HG02642 (cell line): Measurements from ENCODE around the gene IKZF3.
A peak's percentile ranks its signal among the peaks of the same experiment; 100 is the strongest.

Experiments used
- ATAC-seq: cut with Tn5 transposase; IDR thresholded peaks from one replicate; pipeline ENCODE4 v1.9.1; 2021; ENCODE audit warnings: mild to moderate bottlenecking; ENCODE audit not compliant: unreplicated experiment, poor library complexity

The IKZF3 gene

DNA sequence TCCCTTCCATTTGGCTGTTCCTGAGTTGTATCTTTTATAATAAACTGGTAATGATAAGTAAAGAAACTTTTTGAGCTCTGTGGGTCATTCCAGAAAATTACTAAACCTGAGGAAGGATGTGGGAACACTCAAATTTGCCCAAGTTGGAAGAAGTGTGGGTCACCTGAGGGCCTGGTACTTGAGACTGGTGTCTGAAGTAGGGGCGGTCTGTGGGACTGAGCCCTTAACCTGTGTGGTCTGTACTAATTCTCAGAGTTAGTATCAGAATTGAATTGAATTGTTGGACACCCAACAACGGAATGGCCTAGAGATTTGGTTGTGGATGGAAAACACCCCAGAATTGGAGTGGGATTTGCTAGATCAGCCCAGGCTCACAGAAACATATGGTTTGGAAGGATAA is 43.1 kb downstream of the IKZF3 start:
- ATAC-seq: no peak

DNA sequence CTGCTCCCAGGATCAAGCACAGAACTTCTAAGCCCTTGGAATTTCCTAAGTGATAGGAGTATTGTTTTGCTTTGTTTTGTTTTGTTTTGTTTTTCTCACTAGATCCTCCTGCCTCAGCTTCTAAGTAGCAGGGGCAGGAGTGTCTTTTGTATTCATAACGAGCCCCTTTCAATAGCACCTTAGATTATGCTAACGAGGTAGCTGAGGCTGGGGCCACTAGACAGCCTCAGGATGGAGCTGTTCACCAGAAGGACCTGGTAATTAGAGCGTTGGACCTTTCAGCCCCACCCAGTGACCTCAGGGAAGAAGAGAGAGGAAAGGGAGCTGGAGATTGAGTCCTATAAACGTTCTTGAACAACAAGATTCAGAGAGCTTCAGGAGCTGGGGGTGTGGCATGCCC is 43.6 kb downstream of the IKZF3 start:
- no peak for ATAC-seq

DNA sequence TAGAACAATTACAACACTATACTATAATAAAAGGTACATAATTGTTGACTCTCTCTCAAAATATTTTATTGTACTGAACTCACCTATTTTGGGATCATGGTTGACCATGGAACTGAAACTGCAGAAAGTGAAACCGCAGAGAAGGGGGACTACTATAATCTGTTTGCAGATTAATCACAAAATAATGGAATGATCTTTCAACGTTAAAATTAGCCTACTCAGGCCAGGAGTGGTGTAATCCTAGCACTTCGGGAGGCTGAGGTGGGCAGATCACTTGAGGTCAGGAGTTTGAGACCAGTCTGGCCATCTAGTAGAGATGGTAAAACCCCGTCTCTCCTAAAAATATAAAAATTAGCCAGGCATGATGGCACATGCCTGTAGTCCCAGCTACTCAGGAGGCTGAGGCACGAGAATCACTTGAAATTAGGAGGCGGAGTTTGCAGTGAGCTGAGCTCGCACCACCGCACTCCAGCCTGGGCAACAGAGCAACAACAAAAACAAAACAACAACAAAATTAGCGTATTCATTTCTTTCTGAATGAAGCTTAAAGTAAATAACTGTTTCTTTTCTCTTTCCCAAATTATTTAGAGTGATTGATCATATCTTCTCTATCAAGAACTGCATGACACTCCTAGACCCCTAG is 45.6 kb downstream of the IKZF3 start:
- no peak for ATAC-seq

DNA sequence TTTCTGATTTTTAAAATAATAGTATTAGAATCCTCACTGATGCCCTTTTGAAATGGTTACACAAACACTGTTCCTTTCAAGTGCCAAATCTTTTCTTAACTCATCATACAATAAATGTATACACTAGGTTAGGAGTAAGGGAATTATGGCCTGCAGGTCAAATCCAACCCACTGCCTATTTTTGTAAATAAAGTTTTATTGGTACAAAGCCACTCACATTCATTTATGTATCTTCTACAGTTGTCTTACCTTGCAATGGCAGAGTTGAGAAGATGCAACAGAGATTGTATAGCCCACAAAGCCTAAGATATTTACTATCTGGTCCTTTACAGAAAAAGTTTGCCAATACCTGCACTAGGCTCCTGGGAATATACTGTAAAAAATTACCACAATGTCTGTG is 47.8 kb downstream of the IKZF3 start:
- ATAC-seq: no peak

DNA sequence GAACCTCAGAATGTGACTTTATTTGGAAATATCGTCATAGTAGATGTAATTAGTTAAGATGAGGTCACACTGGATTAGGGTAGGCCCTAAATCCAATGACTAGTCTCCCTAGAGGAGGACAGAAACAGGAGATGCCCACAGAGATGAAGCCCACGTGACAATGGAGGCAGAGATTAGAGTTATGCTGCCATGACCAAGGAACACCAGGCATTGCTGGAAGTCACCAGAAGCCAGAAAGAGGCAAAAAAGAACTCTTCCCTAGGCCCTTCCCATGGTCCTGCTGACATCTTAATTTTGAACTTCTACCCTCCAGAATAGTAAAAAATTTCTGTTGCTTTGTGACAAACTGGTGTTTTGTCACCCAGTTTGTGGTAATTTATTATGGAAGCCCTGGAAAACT is 49.6 kb downstream of the IKZF3 start:
- ATAC-seq: no peak

DNA sequence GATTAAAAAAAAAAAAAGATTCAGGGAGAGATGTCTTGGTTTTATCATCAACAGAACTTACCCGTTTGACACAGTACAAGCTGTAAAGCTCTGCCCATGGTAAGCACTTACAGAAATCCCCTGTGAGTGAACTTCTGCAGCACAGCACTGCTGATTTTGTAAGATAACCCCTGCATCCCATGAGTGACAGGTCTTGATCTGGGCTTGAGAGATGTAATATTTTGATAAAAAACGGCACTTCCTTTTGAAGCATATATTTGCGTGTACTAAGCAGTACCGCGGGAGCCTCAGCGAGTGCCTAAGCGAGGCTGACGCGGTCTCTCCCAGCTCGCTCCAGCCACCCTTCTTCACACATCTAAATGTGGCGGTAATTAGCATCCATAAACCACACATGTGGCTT is 50.5 kb downstream of the IKZF3 start:
- ATAC-seq: no peak

DNA sequence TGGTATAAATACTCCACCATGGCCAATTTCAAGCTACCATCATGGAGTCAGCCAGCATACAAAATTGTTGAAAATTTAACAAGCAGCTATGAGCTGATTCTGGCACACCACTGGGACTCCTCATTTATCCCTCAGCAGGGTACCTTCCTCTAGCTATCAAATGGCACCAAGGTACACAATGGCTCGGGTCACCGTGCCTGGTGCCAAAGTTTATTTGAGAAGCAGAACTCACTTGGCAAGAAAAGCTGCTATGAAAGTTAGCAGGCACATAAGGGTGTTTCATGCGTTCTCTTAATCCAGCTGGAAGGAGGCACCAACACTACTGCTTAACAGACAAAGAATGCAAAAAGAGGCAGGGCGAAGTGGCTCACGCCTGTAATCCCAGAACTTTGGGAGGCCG is 51.6 kb downstream of the IKZF3 start:
- no peak for ATAC-seq

DNA sequence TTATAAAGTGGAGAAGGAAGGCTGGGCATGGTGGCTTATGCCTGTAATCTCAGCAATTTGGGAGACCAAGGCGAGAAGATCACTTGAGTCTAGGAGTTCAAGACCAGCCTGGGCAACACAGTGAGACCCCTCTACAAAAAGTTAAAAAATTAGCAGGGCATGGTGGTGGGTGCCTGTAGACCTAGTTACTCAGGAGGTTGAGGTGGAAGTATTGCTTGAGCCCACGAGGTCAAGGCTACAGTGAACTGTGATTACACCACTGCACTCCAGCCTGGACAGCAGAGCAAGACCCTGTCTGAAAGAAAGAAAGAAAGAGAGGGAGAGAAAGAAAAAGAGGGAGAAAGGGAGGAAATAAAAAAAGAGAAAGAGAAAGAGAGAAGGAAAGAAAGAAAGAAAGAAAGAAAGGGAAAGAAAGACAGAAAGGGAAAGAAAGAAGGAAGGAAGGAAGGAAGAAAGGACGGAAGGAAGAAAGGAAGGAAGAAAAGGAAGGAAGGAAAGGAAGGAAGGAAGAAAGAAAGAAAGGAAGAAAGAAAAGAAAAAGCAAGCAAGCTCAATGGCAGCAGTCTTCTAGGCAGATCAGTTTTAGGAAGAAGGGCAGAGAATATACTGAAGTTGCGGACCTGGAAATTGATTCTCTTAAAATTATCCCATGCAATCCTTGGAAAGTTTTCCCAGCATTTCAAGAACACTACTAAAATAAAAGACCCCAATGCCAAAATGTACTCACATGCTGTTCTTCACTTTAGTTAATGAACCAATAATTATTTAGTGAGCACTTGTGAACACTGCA is 53.0 kb downstream of the IKZF3 start:
- ATAC-seq: no peak

DNA sequence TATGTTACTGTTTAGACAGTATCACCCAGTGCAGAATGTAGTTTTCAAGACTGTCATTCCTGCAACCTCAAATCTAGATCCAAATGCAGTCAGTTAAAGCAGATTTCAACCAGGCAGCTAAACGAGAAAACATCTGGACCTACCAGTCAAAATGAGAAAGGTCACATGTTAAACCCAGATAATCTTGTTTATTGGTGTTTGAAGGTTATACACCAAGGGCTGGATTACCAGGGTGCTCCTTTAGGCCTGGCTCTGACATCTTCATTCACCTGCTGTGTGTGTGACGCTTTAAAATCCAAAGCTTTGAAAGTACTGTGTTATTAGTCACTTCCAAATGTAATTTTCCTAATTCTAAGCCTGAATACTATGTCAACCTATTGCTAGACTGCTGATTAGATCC is 54.9 kb downstream of the IKZF3 start:
- ATAC-seq: no peak

DNA sequence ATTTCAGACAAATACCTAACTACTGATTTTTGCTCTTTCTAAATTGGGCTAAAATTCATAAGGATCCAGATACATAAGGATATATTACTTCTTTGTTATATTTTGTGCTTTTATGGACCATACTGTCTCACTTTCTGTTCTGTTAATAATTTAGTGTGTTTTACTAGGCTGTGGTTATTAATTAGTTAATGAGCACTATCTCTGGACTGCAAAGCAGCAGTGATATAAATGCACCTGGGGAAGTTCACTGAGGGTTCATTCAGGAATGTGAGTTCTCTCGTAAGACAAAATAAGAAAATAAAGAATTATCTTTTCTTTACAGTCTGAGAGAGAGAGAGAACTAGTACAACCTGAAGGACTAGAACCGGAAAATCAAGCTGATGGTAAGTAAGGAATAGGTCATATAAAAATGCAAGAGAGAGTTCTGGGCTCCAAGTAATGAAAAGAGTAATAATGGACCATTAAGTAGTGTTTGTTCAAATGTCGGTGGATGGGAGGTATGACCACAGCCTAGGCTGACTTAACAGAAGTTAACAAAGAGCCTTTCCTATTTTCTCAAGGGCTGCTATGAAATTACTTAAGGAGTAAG is 55.6 kb downstream of the IKZF3 start:
- no peak for ATAC-seq

DNA sequence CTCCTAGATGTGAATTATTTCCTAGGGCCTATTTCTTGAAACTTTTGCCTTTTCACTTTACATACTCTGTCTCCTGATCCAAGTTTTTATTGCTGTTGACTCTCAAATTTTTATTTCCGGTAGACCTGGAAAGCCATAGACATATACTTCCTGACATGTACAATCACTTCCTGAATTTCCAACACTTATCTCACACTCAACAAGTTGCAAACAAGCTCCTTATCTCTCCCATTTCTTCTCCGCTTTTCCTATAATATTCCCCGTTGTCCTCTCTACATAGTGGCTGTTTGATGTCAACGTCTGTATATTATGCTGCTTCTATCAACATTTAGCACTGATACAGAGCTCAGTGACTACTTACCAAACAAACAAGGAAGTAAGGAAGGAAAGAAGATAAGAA is 59.3 kb downstream of the IKZF3 start:
- ATAC-seq: no peak

DNA sequence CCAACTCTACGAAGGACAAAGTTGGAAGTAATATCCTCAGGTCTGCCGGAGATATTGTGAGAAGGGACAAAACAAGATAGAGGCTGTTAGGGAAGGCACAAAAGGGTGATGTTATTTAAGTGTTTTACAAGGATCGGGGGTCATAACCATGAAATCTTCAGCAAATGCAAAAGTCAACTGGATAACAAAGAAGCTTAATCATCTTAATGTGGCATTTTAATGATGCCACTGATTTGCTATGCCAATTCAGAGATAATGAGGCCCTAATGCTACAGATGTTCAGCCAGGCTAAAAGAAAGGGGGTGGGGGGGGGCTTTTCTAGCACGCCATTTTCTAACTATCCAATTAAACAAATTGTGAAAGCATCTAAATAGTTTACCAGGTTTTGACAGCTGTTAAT is 63.1 kb downstream of the IKZF3 start:
- no peak for ATAC-seq

DNA sequence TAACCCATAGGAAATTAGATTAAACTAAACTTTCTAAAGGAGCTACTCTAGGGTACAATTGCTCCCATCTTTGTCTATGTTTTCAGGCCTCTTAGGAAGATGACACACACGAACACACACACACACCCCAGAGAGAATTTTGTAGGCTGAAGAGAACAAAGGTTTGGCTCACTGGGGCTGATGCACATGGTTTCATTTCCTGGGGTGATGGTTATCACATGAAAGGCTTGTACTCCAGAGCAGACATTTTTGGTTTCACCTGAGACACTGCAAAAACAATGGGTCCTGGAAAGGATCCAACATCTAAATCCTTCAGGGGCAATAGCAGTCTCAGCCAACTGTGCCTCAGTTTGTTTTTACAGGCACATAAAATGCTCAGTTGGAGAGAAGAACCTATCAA is 63.6 kb downstream of the IKZF3 start:
- no peak for ATAC-seq

DNA sequence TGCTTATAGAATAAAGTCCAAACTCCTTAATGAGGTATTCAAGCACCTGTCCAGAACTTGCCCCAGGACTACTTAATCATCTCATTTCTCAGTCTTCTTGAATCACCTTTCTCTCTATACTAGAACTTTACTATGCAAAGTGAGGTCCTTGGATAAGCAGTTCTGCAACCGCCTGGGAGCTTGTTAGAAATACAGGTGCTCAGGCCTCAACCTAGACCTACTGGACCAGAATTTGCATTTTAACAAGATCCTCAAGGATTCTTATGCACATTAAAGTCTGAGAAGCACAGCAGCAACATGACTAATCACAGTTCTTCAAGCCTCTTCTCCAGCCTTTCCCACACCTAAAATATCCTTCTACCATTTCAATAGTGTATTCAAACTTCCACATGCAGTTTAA is 64.7 kb downstream of the IKZF3 start:
- no peak for ATAC-seq

DNA sequence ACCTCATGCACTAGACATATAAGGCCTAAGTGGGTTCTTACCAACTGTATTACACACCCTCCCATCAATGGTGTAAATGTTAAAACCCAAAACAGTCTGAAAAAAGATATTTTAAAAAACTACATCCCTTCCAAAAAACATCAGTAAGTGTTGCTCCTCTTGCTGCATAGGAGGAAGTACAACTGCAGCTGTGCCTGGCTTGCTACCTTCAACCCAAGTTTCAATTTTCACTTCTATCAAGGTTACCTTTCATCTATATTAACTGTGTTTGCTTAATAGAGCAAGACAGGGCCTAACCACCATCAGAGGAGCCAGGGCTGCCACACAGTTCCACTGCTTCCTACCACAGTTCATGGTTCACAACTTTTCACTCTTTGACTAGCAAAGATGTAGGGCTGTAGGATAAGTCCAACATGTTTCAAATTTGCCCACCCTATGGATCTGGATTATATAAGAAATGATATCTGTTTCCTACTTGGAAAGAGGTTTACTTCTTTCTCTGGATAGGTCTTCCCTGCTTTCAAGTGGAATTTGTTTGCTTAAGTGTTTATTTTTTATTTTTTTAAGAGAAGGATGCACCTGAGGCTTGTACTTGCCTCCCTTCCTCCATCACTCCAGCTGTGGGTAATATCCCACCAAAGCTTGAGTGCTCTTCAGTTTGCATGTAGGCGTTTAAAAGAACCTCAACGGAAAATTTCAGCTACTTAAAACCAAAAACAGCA is 69.7 kb downstream of the IKZF3 start:
- ATAC-seq: peak; percentile 88

DNA sequence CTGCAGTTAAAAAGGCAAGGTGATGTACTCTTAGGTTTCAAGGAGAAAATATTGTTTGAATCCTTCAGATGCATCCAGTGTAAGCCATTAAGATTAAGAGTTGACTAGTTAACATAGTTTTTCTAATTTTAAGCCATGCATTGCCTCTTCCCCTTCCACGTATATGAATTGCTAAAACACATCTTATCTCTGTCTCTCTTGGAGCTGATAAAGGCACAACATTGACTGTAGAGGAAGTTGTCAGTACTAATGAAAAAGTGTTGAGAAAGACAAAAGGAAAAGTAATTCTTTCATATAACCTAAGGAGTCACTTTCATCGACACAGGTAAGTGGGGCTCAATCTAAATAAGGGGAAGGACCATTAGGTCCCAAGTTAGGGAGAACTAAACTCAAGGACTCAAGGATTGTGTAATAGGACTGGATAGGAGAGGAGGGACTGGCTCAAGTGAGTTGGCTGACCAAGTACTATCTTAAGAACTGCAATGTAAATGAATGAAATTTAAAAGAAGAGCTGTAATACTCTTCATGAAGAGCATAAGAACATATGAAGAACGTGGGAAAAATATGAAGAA is 70.7 kb downstream of the IKZF3 start:
- ATAC-seq: no peak

DNA sequence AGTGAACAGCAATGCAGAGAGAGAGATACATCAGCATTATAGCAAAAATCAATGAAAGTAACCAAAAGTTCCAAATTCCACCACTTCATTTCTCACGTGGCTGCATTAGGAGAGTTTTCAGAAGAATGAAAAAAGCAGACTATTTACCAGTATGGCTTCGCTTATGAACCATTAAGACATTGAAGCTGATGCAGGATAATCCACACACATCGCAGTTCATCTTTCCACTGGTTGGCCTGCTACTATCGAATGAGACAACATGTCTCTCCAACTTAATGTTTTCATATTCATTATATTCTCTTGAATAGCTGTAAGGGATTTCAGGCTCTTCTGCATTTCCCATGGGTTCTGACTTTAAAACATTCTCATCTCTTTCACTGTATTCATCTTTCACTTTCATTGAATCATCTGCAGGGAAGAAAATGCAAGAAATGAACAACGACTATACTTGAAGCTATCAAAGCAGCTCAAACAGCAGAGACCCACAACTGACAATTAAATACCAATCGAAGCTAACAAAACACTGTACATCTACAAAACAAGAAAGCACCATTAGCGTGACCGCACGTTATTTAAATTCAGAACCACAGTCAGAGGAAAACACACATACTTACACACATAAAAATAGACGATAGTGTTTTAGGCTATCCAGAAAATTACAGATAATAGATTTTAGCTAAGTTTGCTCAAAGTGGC is 71.4 kb downstream of the IKZF3 start:
- no peak for ATAC-seq

DNA sequence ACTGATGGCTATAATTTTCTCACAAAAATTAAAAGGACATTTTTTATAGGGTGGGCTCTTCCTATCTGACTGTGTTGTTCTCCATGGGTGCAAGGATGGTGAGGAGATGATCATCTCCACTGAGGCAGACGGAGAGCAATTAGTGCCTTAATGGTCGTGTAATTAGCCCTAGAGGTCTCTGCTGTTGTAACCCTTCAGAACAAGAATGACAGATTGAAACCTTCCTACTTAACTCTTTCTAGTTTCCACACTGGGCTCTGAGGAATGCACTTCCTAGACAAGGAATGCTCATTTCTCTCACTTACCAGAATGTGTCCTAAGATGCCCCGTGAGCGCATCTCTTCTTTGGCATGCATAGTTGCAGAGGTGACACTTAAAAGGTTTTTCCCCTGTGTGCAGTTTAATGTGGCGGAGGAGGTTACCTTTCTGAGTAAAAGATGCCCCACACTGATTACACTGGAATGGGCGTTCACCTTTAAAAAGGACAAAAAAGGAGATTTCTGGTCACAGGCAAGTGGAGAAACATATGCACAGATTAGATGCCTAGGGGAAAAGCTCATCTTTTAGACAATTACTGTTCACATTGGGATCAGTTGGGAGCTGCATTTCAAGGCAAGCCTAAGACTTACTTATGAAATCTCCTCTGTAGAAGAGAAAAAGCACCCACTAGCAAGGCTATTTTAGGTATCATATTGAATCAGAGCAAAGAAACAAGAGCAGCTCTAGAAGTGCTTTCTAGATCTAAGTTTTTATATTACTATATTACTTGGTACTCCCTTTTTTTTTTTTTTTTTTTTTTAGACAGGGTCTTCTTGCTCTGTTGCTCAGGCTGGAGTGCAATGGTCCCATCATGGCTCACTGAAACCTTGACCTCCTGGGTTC is 72.8 kb downstream of the IKZF3 start:
- no peak for ATAC-seq

DNA sequence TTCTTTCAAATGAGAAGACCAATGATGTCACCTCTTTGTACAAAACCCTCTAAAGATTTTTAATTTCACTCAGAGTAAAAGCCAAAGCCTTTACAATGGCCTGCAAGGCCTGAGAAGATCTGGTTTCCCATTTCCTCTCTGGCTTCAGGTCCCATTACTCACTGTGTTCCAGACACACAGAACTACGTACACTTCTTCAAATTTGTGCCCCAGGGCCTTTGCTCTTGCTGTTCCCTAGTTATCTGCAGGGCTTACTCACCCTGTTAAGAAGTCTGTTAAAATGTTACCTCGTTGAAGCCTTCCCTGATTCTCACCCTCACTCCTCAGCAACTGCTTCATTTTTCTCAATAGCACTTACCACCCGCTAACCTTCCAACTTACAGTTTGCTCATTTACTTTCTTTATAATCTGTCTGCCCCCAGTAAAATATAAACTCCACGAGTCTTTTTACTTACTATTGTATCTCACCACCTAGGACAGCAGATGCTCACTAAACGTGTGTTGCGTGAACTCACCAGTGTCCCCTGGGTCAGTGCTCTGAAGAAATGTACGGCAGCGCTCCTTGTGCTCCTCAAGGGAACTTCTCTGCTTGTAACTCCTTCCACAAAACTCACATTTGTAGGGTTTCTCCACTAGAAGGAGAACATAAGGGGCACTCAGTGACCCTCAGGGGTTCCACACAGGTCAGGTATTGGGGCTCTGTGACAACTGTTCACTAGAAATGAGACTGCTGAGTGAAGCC is 76.2 kb downstream of the IKZF3 start:
- ATAC-seq: no peak
